Measurements from ENCODE around the gene CDK4. TPM values are rescaled to one million over a fixed set of nuclear protein-coding genes. Genes with fewer than 3 reads are reported as not detected.

The CDK4 gene
- total RNA-seq, 4 donors from 2014 or later = 66.3 to 104 (median 83.6) TPM

GRCh38 chr12:57731411-57732080 is 20.6 kb downstream of the CDK4 start:
- TF ChIP-seq CTCF (IDR thresholded peaks at IDR 0.05; ENCODE audit: low read depth) = no peak

GRCh38 chr12:57730336-57731067 is 21.6 kb downstream of the CDK4 start:
- no peak for TF ChIP-seq CTCF (IDR thresholded peaks at IDR 0.05; ENCODE audit: low read depth)

- TF ChIP-seq CTCF (IDR thresholded peaks at IDR 0.05; ENCODE audit: low read depth) = no peak
These were observed 22.7 kb downstream of the CDK4 start for GRCh38 chr12:57729321-57729844.

GRCh38 chr12:57727758-57728395 is 24.2 kb downstream of the CDK4 start:
- no peak for TF ChIP-seq CTCF (IDR thresholded peaks at IDR 0.05; ENCODE audit: low read depth)

GRCh38 chr12:57726884-57727757 is 25.0 kb downstream of the CDK4 start:
- TF ChIP-seq CTCF (IDR thresholded peaks at IDR 0.05; ENCODE audit: low read depth) = no peak

GRCh38 chr12:57726151-57726883 is 25.8 kb downstream of the CDK4 start:
- no peak for TF ChIP-seq CTCF (IDR thresholded peaks at IDR 0.05; ENCODE audit: low read depth)

Measured in subcutaneous adipose tissue (tissue), 4 donors.